ENCODE results near the gene DLGAP4.

Gene DLGAP4

DNA sequence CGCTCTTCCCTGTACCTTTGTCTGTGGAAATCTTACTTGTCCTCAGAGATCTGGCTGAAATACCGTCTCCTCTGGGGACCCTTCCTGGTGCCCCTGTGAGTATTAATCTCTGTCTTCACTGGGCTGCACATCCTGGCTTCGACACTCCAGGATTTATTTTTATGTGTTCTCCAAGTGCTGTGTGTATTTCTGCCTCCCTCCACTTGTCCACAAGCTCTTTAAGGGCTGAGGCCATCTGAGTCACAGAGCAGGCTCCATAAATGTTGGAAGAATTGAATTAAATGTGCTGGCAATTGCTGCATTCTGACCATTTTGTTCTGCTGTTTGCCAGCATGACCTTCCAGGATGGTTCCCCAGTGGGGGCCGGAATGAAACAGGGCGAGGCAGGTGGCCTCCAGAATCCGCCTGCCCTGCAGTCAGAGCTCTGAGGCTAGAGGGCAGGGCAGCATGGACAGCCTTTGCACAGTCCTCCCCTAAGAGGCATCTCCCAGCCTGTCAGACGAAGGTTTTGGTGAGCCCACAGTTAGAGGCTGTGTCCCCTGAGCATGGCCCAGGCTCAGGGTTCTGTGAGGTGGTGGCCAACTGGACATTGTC is 105.8 kb downstream of the DLGAP4 start:
- no peak for DNase-seq (ENCODE audit: low read depth, low spot score)

- DNase-seq (ENCODE audit: low read depth, low spot score), result no peak
Observed at GRCh38 chr20:36415475-36416002, 109.4 kb downstream of the DLGAP4 start.

DNA sequence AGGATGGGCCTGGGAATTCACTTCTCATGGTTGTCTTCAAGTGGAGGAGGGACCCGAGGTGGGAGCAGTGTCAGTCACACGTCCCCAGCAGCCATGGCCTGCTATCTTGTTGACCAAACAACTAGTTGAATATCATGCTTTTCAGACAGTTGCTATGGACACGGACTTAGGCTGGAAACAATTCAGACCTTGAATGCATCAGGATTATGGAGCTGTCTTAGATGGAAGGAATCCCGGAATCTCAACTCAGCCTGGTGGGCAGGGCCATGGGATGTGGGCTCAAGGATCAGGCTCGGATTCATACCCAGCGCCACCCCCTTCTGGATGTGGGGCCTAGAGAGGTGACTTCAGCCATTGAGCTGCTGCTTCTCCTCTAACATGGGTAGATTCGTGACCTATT is 112.6 kb downstream of the DLGAP4 start:
- DNase-seq (ENCODE audit: low read depth, low spot score), result no peak

- no peak for DNase-seq (ENCODE audit: low read depth, low spot score)
Observed at GRCh38 chr20:36421641-36422040, 115.5 kb downstream of the DLGAP4 start.

- DNase-seq (ENCODE audit: low read depth, low spot score), result no peak
Observed at GRCh38 chr20:36424314-36424713, 118.2 kb downstream of the DLGAP4 start.

- DNase-seq (ENCODE audit: low read depth, low spot score), result no peak
Observed at GRCh38 chr20:36425166-36425565, 119.0 kb downstream of the DLGAP4 start.

GRCh38 chr20:36431604-36432003 is 125.5 kb downstream of the DLGAP4 start:
- no peak for DNase-seq (ENCODE audit: low read depth, low spot score)

GRCh38 chr20:36432096-36432495 is 126.0 kb downstream of the DLGAP4 start:
- no peak for DNase-seq (ENCODE audit: low read depth, low spot score)

DNA sequence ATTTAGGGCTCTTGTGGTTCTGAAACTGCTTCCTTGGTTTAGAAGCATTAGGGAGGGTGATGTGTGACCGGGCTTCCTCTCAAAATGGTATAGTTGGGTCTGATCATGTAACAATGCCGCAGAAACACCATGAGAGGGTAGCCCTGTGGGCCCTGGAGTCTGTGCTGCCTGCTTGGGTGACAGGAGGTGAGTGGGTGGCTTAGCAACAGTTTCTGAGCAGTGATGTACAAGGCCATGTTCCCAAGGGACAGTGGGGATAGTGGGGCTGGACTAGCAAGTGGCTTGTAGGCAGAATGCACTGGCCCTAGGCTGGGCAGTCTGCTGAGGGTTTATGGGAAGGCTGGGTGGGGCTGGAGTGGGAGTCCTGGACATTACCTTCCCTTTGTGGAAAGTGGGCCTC is 128.2 kb downstream of the DLGAP4 start:
- no peak for DNase-seq (ENCODE audit: low read depth, low spot score)

- DNase-seq (ENCODE audit: low read depth, low spot score), result no peak
Observed at GRCh38 chr20:36435124-36435523, 129.0 kb downstream of the DLGAP4 start.

DNA sequence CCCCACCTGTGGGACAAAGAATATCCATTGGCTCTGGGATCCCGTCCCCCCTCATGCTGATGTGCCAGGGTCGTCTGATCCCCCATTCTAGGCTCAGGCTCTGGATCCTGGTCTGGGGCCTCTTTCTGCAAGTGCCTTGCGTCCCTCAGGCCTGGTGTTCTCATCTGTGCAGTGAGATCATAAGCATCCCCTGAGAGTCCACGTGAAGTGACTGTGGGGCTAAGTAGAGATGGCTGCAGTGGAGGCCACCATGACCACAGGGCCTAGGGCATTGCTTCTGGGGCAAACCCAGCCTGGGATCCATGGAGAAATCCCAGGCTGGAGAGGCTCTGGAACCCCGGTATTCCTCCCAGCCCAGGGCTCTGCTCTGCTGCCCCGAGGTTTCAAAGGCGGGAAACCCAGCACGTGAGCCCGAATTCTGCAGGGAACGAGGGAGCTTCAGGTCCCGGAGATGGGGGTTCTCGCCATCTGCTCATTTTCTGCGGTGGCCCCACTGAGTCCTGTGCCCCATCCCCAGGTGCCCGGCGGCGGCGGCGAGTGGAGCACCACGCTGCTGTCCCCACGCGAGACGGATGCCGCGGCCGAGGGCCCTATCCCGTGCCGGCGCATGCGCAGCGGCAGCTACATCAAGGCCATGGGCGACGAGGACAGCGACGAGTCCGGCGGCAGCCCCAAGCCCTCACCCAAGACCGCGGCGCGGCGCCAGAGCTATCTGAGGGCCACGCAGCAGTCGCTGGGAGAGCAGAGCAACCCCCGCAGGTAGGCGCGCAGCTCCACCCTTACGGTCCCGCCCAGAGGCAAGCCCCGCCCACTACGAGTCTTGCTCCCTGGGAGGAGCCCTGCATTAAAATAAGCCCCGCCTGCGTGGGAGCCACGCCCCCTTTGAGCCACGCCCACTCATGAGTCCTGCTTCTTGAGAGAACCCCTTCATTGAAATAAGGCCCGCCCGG is 129.7 kb downstream of the DLGAP4 start:
- no peak for DNase-seq (ENCODE audit: low read depth, low spot score)

- no peak for DNase-seq (ENCODE audit: low read depth, low spot score)
Observed at GRCh38 chr20:36439040-36439730, 133.0 kb downstream of the DLGAP4 start.

GRCh38 chr20:36439731-36440072 is 133.6 kb downstream of the DLGAP4 start:
- no peak for DNase-seq (ENCODE audit: low read depth, low spot score)

GRCh38 chr20:36440370-36441026 is 134.4 kb downstream of the DLGAP4 start:
- no peak for DNase-seq (ENCODE audit: low read depth, low spot score)

GRCh38 chr20:36441027-36441414 is 134.9 kb downstream of the DLGAP4 start:
- no peak for DNase-seq (ENCODE audit: low read depth, low spot score)

GRCh38 chr20:36441416-36441815 is 135.3 kb downstream of the DLGAP4 start:
- DNase-seq (ENCODE audit: low read depth, low spot score), result no peak

DNA sequence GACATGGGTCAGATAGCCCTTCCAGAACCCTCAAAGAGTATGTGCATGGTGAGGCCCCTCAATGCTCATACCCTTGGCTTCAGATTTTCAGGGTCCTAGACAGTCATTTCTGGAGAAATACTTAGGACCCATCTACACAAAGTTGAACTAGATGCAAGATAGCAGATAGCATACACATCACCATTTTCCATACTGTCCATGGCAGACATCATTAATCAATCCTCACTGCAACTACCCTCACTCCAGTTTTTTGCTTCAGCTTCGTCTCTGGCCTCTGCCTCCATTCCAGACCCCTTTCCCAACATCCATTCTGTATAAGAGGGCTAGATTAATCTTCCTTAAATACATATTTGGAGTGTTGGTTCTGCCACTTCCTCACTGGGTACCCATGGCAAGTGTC is 139.7 kb downstream of the DLGAP4 start:
- no peak for DNase-seq (ENCODE audit: low read depth, low spot score)

DNA sequence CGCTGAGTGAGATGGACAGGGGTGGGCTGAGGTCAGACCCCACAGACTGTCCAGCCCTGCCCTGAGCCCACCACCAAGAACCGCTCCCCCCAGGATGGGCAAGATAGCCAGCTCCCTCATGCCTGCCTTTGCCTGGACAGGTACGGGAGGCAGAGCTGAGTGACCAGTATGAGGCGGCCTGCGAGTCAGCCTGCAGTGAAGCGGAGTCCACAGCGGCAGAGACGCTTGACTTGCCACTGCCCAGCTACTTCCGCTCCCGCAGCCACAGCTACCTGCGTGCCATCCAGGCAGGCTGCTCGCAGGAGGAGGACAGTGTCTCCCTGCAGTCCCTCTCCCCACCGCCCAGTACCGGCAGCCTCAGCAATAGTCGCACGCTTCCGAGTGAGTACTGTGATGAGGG is 140.4 kb downstream of the DLGAP4 start:
- DNase-seq (ENCODE audit: low read depth, low spot score), result no peak

- no peak for DNase-seq (ENCODE audit: low read depth, low spot score)
Observed at GRCh38 chr20:36447101-36447500, 141.0 kb downstream of the DLGAP4 start.

GRCh38 chr20:36449663-36450062 is 143.5 kb downstream of the DLGAP4 start:
- DNase-seq (ENCODE audit: low read depth, low spot score), result no peak

DNA sequence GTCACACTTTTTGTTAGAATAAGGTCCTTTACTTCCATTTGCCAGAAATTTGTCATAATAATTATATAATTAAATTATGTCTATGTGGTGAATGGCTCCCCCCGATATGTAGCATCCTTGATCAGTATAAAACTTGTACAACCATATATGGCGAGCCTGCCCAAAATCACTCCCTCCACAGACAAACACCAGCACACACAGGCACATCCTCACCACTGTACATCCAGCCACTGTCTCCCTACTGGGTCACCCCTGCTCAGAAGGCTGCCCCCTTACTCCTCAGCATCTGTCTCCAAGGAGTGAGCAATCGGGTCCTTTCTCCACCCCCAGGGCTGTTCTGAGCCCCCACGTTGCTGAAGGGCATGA is 148.2 kb downstream of the DLGAP4 start:
- no peak for DNase-seq (ENCODE audit: low read depth, low spot score)
